Rectal smooth muscle tissue (tissue), 1 donor: ENCODE results near the gene PKNOX2.
A peak's percentile ranks its signal among the peaks of the same experiment; 100 is the strongest.

Source experiments
- H3K27ac ChIP-seq: one replicate; pipeline ENCODE4 v1.7.0; 2013; ENCODE audit warnings: low read depth, low read length, inconsistent platforms
- H3K27me3 ChIP-seq: one replicate; pipeline ENCODE4 v1.7.0; 2013; ENCODE audit warnings: low read length; ENCODE audit not compliant: control insufficient read depth, insufficient read depth
- H3K36me3 ChIP-seq: one replicate; pipeline ENCODE4 v1.7.0; 2013; ENCODE audit warnings: low read length; ENCODE audit not compliant: control insufficient read depth, insufficient read depth
- H3K4me1 ChIP-seq: one replicate; pipeline ENCODE4 v1.7.0; 2013; ENCODE audit warnings: low read length; ENCODE audit not compliant: control insufficient read depth, insufficient read depth
- H3K4me3 ChIP-seq: one replicate; pipeline ENCODE4 v1.7.0; 2013; ENCODE audit warnings: low read length
- H3K9ac ChIP-seq: one replicate; pipeline ENCODE4 v1.7.0; 2013; ENCODE audit warnings: low read length

PKNOX2 gene

GRCh38 chr11:125449565-125449964 is 285.0 kb downstream of the PKNOX2 start:
- Histone ChIP-seq H3K27ac (no peak overlapping the region), H3K4me1 (peaks cover 2% of the 10 kb centered on the region), H3K4me3 (no peak overlapping the region), H3K9ac (no peak overlapping the region), H3K27me3 (no peaks in the 10 kb centered on the region), H3K36me3 (no peaks in the 10 kb centered on the region)

GRCh38 chr11:125451400-125452124 is 287.0 kb downstream of the PKNOX2 start:
- H3K36me3 ChIP-seq: no peaks in the 10 kb centered on the region
- no peak overlapping the region for H3K4me3 ChIP-seq
- H3K9ac ChIP-seq: no peak overlapping the region
- H3K4me1 ChIP-seq: peaks cover 2% of the 10 kb centered on the region
- no peaks in the 10 kb centered on the region for H3K27me3 ChIP-seq
- peak overlapping the region; percentile 40 for H3K27ac ChIP-seq

GRCh38 chr11:125452125-125452470 is 287.5 kb downstream of the PKNOX2 start:
- H3K4me3 ChIP-seq: no peak overlapping the region
- H3K27me3 ChIP-seq: no peaks in the 10 kb centered on the region
- no peaks in the 10 kb centered on the region for H3K36me3 ChIP-seq
- H3K4me1 ChIP-seq: peaks cover 2% of the 10 kb centered on the region
- H3K9ac ChIP-seq: no peak overlapping the region
- peak overlapping the region; percentile 40 for H3K27ac ChIP-seq

- Histone ChIP-seq H3K4me1 (peaks cover 5% of the 10 kb centered on the region), H3K27me3 (no peaks in the 10 kb centered on the region), H3K4me3 (no peak overlapping the region), H3K9ac (no peak overlapping the region), H3K36me3 (no peaks in the 10 kb centered on the region), H3K27ac (no peak overlapping the region)
Observed at GRCh38 chr11:125454047-125454446, 289.5 kb downstream of the PKNOX2 start.

GRCh38 chr11:125455851-125456250 is 291.3 kb downstream of the PKNOX2 start:
- H3K4me3 ChIP-seq: no peak overlapping the region
- H3K36me3 ChIP-seq: no peaks in the 10 kb centered on the region
- no peak overlapping the region for H3K27ac ChIP-seq
- no peak overlapping the region for H3K9ac ChIP-seq
- peaks cover 5% of the 10 kb centered on the region for H3K4me1 ChIP-seq
- H3K27me3 ChIP-seq: no peaks in the 10 kb centered on the region

- no peak overlapping the region for H3K27ac ChIP-seq
- H3K27me3 ChIP-seq: no peaks in the 10 kb centered on the region
Observed at GRCh38 chr11:125457814-125458343, 293.3 kb downstream of the PKNOX2 start.

GRCh38 chr11:125460275-125460674 is 295.7 kb downstream of the PKNOX2 start:
- no peak overlapping the region for H3K9ac ChIP-seq
- H3K4me1 ChIP-seq: peaks cover 3% of the 10 kb centered on the region
- no peaks in the 10 kb centered on the region for H3K36me3 ChIP-seq
- H3K27me3 ChIP-seq: no peaks in the 10 kb centered on the region
- no peak overlapping the region for H3K4me3 ChIP-seq
- no peak overlapping the region for H3K27ac ChIP-seq

More at GRCh38 chr11:125457814-125458343, 293.3 kb downstream of the PKNOX2 start:
- Histone ChIP-seq H3K9ac (no peak overlapping the region), H3K4me3 (no peak overlapping the region), H3K4me1 (peaks cover 3% of the 10 kb centered on the region), H3K36me3 (no peaks in the 10 kb centered on the region)

- Histone ChIP-seq H3K27me3 (no peaks in the 10 kb centered on the region), H3K4me3 (no peak overlapping the region), H3K36me3 (no peaks in the 10 kb centered on the region), H3K9ac (no peak overlapping the region), H3K4me1 (no peaks in the 10 kb centered on the region), H3K27ac (no peak overlapping the region)
Observed at GRCh38 chr11:125463590-125464269, 299.2 kb downstream of the PKNOX2 start.

GRCh38 chr11:125464270-125464662 is 299.7 kb downstream of the PKNOX2 start:
- H3K27ac ChIP-seq: no peak overlapping the region
- no peak overlapping the region for H3K4me3 ChIP-seq
- H3K27me3 ChIP-seq: no peaks in the 10 kb centered on the region
- H3K4me1 ChIP-seq: no peaks in the 10 kb centered on the region
- no peak overlapping the region for H3K9ac ChIP-seq
- H3K36me3 ChIP-seq: no peaks in the 10 kb centered on the region

- Histone ChIP-seq H3K9ac (no peak overlapping the region), H3K4me3 (no peak overlapping the region), H3K27me3 (no peaks in the 10 kb centered on the region), H3K4me1 (no peaks in the 10 kb centered on the region), H3K27ac (no peak overlapping the region), H3K36me3 (no peaks in the 10 kb centered on the region)
Observed at GRCh38 chr11:125464666-125465065, 300.1 kb downstream of the PKNOX2 start.

- H3K27me3 ChIP-seq: no peaks in the 10 kb centered on the region
- no peak overlapping the region for H3K4me3 ChIP-seq
- no peaks in the 10 kb centered on the region for H3K36me3 ChIP-seq
- H3K27ac ChIP-seq: no peak overlapping the region
- no peak overlapping the region for H3K9ac ChIP-seq
- no peaks in the 10 kb centered on the region for H3K4me1 ChIP-seq
Observed at GRCh38 chr11:125465255-125465654, 300.7 kb downstream of the PKNOX2 start.

GRCh38 chr11:125465701-125466100 is 301.1 kb downstream of the PKNOX2 start:
- H3K27me3 ChIP-seq: no peaks in the 10 kb centered on the region
- H3K4me3 ChIP-seq: no peak overlapping the region
- no peak overlapping the region for H3K9ac ChIP-seq
- no peak overlapping the region for H3K27ac ChIP-seq
- no peaks in the 10 kb centered on the region for H3K4me1 ChIP-seq
- H3K36me3 ChIP-seq: no peaks in the 10 kb centered on the region

GRCh38 chr11:125468025-125468424 is 303.5 kb downstream of the PKNOX2 start:
- H3K27me3 ChIP-seq: no peaks in the 10 kb centered on the region
- no peaks in the 10 kb centered on the region for H3K36me3 ChIP-seq
- H3K9ac ChIP-seq: no peak overlapping the region
- H3K4me3 ChIP-seq: no peak overlapping the region
- H3K4me1 ChIP-seq: no peaks in the 10 kb centered on the region
- H3K27ac ChIP-seq: no peak overlapping the region
